ENCODE data around the gene SIN3B. TPM values are rescaled to one million over a fixed set of nuclear protein-coding genes. Genes with fewer than 3 reads are reported as not detected.
"Not testable (repeated sequence)": the region's sequence is repeated elsewhere in the genome, so short reads cannot be mapped to it uniquely, and the experiment has no call there.

Gene SIN3B
- total RNA-seq, 1 donor from 2014 or later = 89.6 TPM

- H3K9me3 Mint-ChIP-seq (ENCODE audit: low read depth) = peaks cover 7% of the 10 kb centered on the region
- no peaks in the 10 kb centered on the region for H3K27me3 Mint-ChIP-seq
- no peaks in the 10 kb centered on the region for H3K36me3 Mint-ChIP-seq (ENCODE audit: insufficient read depth)
- H3K4me1 Mint-ChIP-seq (ENCODE audit: low read depth) = no peaks in the 10 kb centered on the region
- no peak for DNase-seq (ENCODE audit: low spot score, unreplicated experiment)
- no peak for TF ChIP-seq CTCF (IDR thresholded peaks at IDR 0.05; ENCODE audit: unreplicated experiment)
- no peak overlapping the region for H3K27ac Mint-ChIP-seq
- H3K4me3 Mint-ChIP-seq (ENCODE audit: low read depth) = no peak overlapping the region
These were observed 39.1 kb upstream of the SIN3B start for GRCh38 chr19:16790051-16790450.

- no peaks in the 10 kb centered on the region for H3K36me3 Mint-ChIP-seq (ENCODE audit: insufficient read depth)
- H3K27ac Mint-ChIP-seq = no peak overlapping the region
- no peaks in the 10 kb centered on the region for H3K27me3 Mint-ChIP-seq
- H3K4me1 Mint-ChIP-seq (ENCODE audit: low read depth) = no peaks in the 10 kb centered on the region
- DNase-seq (ENCODE audit: low spot score, unreplicated experiment) = no peak
- H3K9me3 Mint-ChIP-seq (ENCODE audit: low read depth) = peaks cover 11% of the 10 kb centered on the region
- TF ChIP-seq CTCF (IDR thresholded peaks at IDR 0.05; ENCODE audit: unreplicated experiment) = no peak
- H3K4me3 Mint-ChIP-seq (ENCODE audit: low read depth) = no peak overlapping the region
These were observed 37.3 kb upstream of the SIN3B start for GRCh38 chr19:16791942-16792341.

- Mint-ChIP-seq H3K9me3 (ENCODE audit: low read depth) (peaks cover 4% of the 10 kb centered on the region), H3K4me3 (ENCODE audit: low read depth) (no peak overlapping the region), H3K27ac (no peak overlapping the region), H3K36me3 (ENCODE audit: insufficient read depth) (no peaks in the 10 kb centered on the region), H3K27me3 (no peaks in the 10 kb centered on the region), H3K4me1 (ENCODE audit: low read depth) (no peaks in the 10 kb centered on the region)
- DNase-seq (ENCODE audit: low spot score, unreplicated experiment) = no peak
- no peak for TF ChIP-seq CTCF (IDR thresholded peaks at IDR 0.05; ENCODE audit: unreplicated experiment)
These were observed 34.4 kb upstream of the SIN3B start for GRCh38 chr19:16794456-16795441.

- H3K27me3 Mint-ChIP-seq = no peaks in the 10 kb centered on the region
- no peak overlapping the region for H3K4me3 Mint-ChIP-seq (ENCODE audit: low read depth)
- TF ChIP-seq CTCF (IDR thresholded peaks at IDR 0.05; ENCODE audit: unreplicated experiment) = no peak
- no peaks in the 10 kb centered on the region for H3K36me3 Mint-ChIP-seq (ENCODE audit: insufficient read depth)
- no peak overlapping the region for H3K27ac Mint-ChIP-seq
- peaks cover 4% of the 10 kb centered on the region for H3K9me3 Mint-ChIP-seq (ENCODE audit: low read depth)
- DNase-seq (ENCODE audit: low spot score, unreplicated experiment) = no peak
- no peaks in the 10 kb centered on the region for H3K4me1 Mint-ChIP-seq (ENCODE audit: low read depth)
These were observed 33.5 kb upstream of the SIN3B start for GRCh38 chr19:16795731-16796130.

- H3K4me3 Mint-ChIP-seq (ENCODE audit: low read depth) = no peak overlapping the region
- H3K27me3 Mint-ChIP-seq = no peaks in the 10 kb centered on the region
- H3K36me3 Mint-ChIP-seq (ENCODE audit: insufficient read depth) = no peaks in the 10 kb centered on the region
- peaks cover 4% of the 10 kb centered on the region for H3K9me3 Mint-ChIP-seq (ENCODE audit: low read depth)
- no peak for DNase-seq (ENCODE audit: low spot score, unreplicated experiment)
- no peak overlapping the region for H3K27ac Mint-ChIP-seq
- H3K4me1 Mint-ChIP-seq (ENCODE audit: low read depth) = no peaks in the 10 kb centered on the region
- TF ChIP-seq CTCF (IDR thresholded peaks at IDR 0.05; ENCODE audit: unreplicated experiment) = no peak
These were observed 31.3 kb upstream of the SIN3B start for GRCh38 chr19:16797876-16798275.

GRCh38 chr19:16798326-16798725 is 30.9 kb upstream of the SIN3B start:
- H3K4me3 Mint-ChIP-seq (ENCODE audit: low read depth); H3K36me3 Mint-ChIP-seq (ENCODE audit: insufficient read depth); H3K4me1 Mint-ChIP-seq (ENCODE audit: low read depth); H3K27ac Mint-ChIP-seq; DNase-seq (ENCODE audit: low spot score, unreplicated experiment); H3K27me3 Mint-ChIP-seq; H3K9me3 Mint-ChIP-seq (ENCODE audit: low read depth): not testable (repeated sequence)
